ENCODE measurements around the gene PTGER4. TPM values are rescaled to one million over a fixed set of nuclear protein-coding genes. Genes with fewer than 3 reads are reported as not detected.

Gene PTGER4
- total RNA-seq, 1 donor from 2014 or later, result not detected

GRCh38 chr5:40646266-40646665, 33.4 kb upstream of the PTGER4 start:
- TF ChIP-seq, protein P1, sequence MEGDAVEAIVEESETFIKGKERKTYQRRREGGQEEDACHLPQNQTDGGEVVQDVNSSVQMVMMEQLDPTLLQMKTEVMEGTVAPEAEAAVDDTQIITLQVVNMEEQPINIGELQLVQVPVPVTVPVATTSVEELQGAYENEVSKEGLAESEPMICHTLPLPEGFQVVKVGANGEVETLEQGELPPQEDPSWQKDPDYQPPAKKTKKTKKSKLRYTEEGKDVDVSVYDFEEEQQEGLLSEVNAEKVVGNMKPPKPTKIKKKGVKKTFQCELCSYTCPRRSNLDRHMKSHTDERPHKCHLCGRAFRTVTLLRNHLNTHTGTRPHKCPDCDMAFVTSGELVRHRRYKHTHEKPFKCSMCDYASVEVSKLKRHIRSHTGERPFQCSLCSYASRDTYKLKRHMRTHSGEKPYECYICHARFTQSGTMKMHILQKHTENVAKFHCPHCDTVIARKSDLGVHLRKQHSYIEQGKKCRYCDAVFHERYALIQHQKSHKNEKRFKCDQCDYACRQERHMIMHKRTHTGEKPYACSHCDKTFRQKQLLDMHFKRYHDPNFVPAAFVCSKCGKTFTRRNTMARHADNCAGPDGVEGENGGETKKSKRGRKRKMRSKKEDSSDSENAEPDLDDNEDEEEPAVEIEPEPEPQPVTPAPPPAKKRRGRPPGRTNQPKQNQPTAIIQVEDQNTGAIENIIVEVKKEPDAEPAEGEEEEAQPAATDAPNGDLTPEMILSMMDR (conservative IDR thresholded peaks at IDR 0.05), result no peak
- H3K9me3 Mint-ChIP-seq, result peaks cover 3% of the 10 kb centered on the region
- no peak overlapping the region for H3K4me3 Mint-ChIP-seq
- no peaks in the 10 kb centered on the region for H3K4me1 Mint-ChIP-seq
- no peaks in the 10 kb centered on the region for H3K27me3 Mint-ChIP-seq (ENCODE audit: low read depth)
- DNase-seq (ENCODE audit: low read depth, low spot score), result no peak
- H3K36me3 Mint-ChIP-seq (ENCODE audit: low read depth), result no peaks in the 10 kb centered on the region
- no peak overlapping the region for H3K27ac Mint-ChIP-seq (ENCODE audit: unreplicated experiment)

DNA sequence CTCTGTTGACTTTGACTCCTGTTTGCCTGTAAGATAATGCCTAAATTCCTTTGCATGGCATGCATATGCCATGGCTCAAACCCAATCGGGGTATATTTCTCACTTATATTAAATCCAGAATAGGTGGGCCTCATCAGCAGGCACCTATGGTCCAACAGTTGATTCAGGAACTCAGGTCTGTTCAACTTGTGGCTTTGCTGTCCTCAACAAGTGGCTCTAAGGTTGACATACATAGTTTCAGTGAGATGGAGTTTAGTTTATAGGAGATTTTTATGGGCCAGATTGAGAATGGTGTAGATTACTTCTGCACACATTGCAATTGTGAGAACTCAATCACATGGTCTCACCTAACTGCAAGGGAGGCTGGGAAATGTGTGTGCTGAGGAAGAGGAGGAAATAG, 31.6 kb upstream of the PTGER4 start:
- no peak for DNase-seq (ENCODE audit: low read depth, low spot score)
- Mint-ChIP-seq H3K27me3 (ENCODE audit: low read depth) (no peaks in the 10 kb centered on the region), H3K9me3 (no peaks in the 10 kb centered on the region), H3K27ac (ENCODE audit: unreplicated experiment) (no peak overlapping the region), H3K4me3 (no peak overlapping the region), H3K4me1 (no peaks in the 10 kb centered on the region), H3K36me3 (ENCODE audit: low read depth) (no peaks in the 10 kb centered on the region)
- TF ChIP-seq, protein P1 (conservative IDR thresholded peaks at IDR 0.05), result no peak

- no peak overlapping the region for H3K27ac Mint-ChIP-seq (ENCODE audit: unreplicated experiment)
- H3K9me3 Mint-ChIP-seq, result no peaks in the 10 kb centered on the region
- TF ChIP-seq, protein P1 (conservative IDR thresholded peaks at IDR 0.05), result no peak
- no peak for DNase-seq (ENCODE audit: low read depth, low spot score)
- H3K4me1 Mint-ChIP-seq, result no peaks in the 10 kb centered on the region
- H3K27me3 Mint-ChIP-seq (ENCODE audit: low read depth), result no peaks in the 10 kb centered on the region
- no peaks in the 10 kb centered on the region for H3K36me3 Mint-ChIP-seq (ENCODE audit: low read depth)
- no peak overlapping the region for H3K4me3 Mint-ChIP-seq
These were observed 30.2 kb upstream of the PTGER4 start for GRCh38 chr5:40649463-40650030.

- TF ChIP-seq, protein P1 (conservative IDR thresholded peaks at IDR 0.05), result no peak
- DNase-seq (ENCODE audit: low read depth, low spot score), result no peak
- no peaks in the 10 kb centered on the region for H3K27me3 Mint-ChIP-seq (ENCODE audit: low read depth)
- H3K4me3 Mint-ChIP-seq, result no peak overlapping the region
- H3K27ac Mint-ChIP-seq (ENCODE audit: unreplicated experiment), result no peak overlapping the region
- no peaks in the 10 kb centered on the region for H3K9me3 Mint-ChIP-seq
- peaks cover 5% of the 10 kb centered on the region for H3K4me1 Mint-ChIP-seq
- H3K36me3 Mint-ChIP-seq (ENCODE audit: low read depth), result no peaks in the 10 kb centered on the region
These were observed 28.5 kb upstream of the PTGER4 start for GRCh38 chr5:40651201-40651600.

DNA sequence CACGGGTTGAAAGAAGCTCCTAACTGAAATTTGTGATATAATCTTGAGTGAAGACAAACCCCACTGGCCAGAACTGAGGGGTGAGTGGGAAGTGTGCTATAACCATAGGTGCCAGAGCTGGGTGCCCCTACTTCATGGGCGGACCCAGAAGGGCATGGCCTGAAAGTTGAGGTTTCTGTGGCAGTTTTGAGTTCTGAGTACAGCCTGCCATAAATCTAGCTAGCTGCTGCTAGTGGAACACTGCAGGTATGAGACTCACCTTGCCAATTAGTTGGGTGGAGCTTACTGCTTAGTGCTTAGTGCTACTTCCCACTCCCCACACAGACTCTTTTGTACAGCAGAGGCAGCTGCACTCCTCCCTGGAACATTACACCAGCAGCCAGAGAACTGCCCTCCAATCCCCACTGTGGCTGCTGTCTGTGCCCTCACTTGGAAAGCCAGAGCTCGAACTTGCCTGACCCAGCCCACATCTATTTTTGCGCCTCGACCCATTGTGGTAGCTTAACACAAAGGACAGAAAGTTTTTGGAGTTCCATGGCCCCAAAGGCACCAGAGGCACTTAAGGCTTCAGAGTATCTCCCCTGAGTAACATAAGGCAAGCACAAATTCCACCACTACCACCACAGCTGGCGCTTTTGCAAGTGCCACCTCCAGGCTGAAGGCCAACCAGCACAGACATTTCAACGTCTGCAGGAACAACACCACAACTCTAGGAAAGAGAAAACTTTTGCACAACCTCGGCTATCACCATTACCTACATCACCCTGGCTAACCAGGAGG, 27.1 kb upstream of the PTGER4 start:
- TF ChIP-seq, protein P1 (conservative IDR thresholded peaks at IDR 0.05), result no peak
- no peak overlapping the region for H3K4me3 Mint-ChIP-seq
- no peak for DNase-seq (ENCODE audit: low read depth, low spot score)
- no peaks in the 10 kb centered on the region for H3K36me3 Mint-ChIP-seq (ENCODE audit: low read depth)
- no peak overlapping the region for H3K27ac Mint-ChIP-seq (ENCODE audit: unreplicated experiment)
- no peaks in the 10 kb centered on the region for H3K9me3 Mint-ChIP-seq
- H3K27me3 Mint-ChIP-seq (ENCODE audit: low read depth), result no peaks in the 10 kb centered on the region
- peaks cover 5% of the 10 kb centered on the region for H3K4me1 Mint-ChIP-seq
